HG03469 (cell line): ENCODE data around the gene FUCA1.
A peak's percentile ranks its signal among the peaks of the same experiment; 100 is the strongest.
"Not testable (repeated sequence)": the region's sequence is repeated elsewhere in the genome, so short reads cannot be mapped to it uniquely, and the experiment has no call there.

Experiments used
- ATAC-seq: cut with Tn5 transposase; IDR thresholded peaks from one replicate; pipeline ENCODE4 v1.9.1; 2021; ENCODE audit warnings: mild to moderate bottlenecking, moderate library complexity, moderate number of reproducible peaks; ENCODE audit not compliant: unreplicated experiment

FUCA1 gene

GRCh38 chr1:23803674-23804073, 64.4 kb downstream of the FUCA1 start:
- ATAC-seq = no peak

GRCh38 chr1:23802809-23803342, 65.2 kb downstream of the FUCA1 start:
- ATAC-seq = not testable (repeated sequence)

- ATAC-seq = no peak
These were observed 66.2 kb downstream of the FUCA1 start for GRCh38 chr1:23801876-23802275.

GRCh38 chr1:23801338-23801748, 66.7 kb downstream of the FUCA1 start:
- ATAC-seq = no peak

- ATAC-seq = peak; percentile 39
These were observed 67.4 kb downstream of the FUCA1 start, which contains the start of gene GALE for GRCh38 chr1:23800400-23801337. TSS of gene GALE (minus strand) at chr1:23800754. CDS start at chr1:23799007, 1,747 bp downstream.

GRCh38 chr1:23799570-23800399, 68.3 kb downstream of the FUCA1 start:
- ATAC-seq = no peak

- ATAC-seq = no peak
These were observed 68.9 kb downstream of the FUCA1 start for GRCh38 chr1:23799255-23799569.

- no peak for ATAC-seq
These were observed 69.4 kb downstream of the FUCA1 start for GRCh38 chr1:23798662-23799142.

GRCh38 chr1:23797478-23798448, 70.3 kb downstream of the FUCA1 start:
- no peak for ATAC-seq

GRCh38 chr1:23796466-23797271, 71.4 kb downstream of the FUCA1 start:
- no peak for ATAC-seq

- no peak for ATAC-seq
These were observed 72.2 kb downstream of the FUCA1 start for GRCh38 chr1:23795676-23796465.
